ENCODE results near the gene KRT81. TPM values are rescaled to one million over a fixed set of nuclear protein-coding genes. Genes with fewer than 3 reads are reported as not detected.
"Not testable (repeated sequence)": the region's sequence is repeated elsewhere in the genome, so short reads cannot be mapped to it uniquely, and the experiment has no call there.

The KRT81 gene
- total RNA-seq, 1 donor from 2014 or later: not detected

DNA sequence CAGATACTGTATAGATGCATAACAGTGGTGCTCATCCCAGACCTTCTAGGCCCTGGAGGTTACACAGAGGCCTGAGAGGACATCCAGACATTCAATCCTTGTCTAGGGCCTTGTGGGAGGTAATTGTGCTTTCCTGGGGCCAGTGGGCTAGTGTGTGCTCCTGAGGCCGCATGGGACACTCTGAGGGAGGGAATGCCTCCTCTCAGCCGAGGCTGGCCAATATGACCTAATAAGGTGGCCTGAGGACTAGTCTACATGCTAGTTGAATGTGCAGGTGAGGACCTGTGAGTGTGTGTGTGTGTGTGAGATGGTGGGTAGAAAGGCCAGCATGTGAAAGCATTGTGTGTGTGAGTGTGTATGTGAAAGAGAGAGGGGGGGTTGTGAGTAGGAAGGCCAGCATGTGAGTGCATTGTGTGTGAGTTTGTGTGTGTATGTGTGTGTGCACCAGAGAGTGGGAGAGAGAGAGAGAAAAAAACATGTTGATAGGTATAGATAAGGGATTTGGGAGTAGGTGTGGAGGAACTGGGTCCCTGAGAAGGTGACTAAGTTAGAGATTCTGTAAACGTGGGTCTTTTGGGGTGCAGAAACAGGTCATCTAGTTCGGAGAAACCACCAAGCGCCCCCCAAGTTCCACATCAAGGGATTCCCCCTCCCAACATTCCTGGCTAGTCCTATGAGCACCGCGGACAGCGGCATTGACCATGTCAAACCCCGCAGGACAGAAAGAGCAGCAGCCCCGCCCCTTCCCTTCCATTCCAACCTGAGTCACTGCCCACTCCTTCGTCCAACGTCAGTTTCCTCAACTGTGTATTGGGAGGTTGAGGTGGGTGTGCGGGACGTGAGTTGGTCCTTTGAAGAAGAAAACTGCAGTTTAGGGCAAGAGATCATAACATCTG is 9.7 kb upstream of the KRT81 start:
- DNase-seq (ENCODE audit: extremely low read depth, low read depth, low spot score): no peak

DNA sequence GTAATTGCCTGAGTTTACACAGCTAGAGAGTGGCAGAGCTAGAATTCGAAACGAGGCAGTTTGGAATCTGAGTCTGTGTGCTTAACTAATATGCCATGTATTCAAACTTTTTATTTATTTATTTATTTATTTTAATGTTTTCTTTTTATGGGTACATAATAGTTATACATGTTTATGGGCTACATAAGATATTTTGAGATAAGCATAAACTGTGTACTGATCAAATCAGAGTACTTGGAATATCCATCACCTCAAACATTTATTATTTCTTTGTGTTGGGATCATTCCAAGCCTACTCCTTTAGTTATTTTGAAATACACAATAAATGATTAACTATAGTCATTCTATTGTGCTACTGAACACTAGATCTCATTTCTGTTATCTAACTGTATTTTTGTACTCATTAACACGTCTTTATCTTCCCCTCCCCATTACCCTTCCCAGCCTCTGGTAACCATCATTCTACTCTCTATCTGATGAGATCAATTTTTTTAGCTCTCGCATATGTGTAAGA is 7.4 kb upstream of the KRT81 start:
- DNase-seq (ENCODE audit: extremely low read depth, low read depth, low spot score): no peak

DNA sequence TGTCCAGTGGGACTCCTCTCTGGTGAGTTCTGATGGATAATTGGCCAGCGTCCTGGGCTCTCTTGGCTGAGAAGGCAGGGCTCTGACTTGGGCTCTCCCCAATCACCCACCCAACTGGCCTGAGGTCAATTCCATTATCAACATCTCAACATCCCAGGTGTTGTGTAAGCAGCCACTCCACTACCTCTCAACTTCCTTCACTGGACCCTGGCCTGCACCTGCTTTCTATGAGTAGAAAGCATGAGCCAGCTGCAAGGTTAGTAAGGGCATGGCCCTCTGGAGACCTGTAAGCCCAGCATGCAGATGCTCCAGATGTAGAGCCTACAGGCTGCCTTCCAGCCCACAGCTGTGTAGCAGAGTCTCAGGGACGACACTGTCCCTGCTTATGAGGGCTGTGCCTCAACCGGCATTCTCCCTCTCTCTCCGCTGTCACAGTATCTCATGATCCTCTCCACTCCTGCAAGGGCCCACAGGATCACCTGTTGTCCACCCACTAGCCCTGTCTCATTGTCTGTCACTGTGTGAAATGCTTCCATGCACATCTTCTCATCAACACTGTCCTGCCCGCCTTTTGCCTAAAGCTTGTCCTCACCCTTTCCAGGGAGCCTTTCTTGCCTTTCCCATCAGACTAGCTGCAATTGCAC is 5.4 kb upstream of the KRT81 start:
- DNase-seq (ENCODE audit: extremely low read depth, low read depth, low spot score): no peak

DNA sequence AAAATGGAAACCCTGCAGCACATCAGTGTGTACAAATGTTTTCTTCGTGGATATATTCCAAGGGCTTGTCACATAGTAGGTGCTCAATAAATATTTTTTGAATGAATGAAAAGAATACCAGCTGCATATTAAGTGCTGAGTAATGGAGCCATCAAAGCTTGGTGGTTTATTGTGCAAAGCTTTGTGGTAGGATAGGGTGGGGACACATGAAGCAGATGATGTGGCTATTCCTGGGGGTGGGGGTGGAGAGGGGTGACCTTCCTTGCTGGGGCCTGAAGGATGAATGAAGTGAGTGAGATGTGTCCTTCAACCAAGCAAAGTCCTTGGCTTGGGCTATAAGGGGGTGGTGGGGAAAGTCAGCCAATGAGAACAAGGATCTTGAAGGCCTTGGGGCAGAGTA is 4.3 kb upstream of the KRT81 start:
- no peak for DNase-seq (ENCODE audit: extremely low read depth, low read depth, low spot score)

DNA sequence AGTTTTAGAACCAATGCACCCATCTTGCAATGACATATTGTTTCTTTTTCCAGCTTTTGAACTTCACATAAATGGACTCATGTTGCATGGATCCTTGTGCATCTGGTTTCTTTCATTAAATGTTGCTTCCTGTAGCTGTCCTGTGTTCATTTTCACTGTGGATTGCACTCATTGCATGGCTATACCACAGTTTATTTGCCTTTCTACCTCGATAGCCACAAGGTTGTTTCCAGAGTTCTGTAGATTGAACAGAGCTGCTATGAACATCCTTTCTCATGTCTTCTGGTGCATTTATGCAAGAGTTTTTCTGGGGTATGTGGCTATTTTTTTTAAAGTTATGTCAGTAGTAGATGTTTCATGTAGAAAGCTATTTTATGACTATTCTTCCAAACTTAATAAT is 3.5 kb upstream of the KRT81 start:
- DNase-seq (ENCODE audit: extremely low read depth, low read depth, low spot score): no peak

DNA sequence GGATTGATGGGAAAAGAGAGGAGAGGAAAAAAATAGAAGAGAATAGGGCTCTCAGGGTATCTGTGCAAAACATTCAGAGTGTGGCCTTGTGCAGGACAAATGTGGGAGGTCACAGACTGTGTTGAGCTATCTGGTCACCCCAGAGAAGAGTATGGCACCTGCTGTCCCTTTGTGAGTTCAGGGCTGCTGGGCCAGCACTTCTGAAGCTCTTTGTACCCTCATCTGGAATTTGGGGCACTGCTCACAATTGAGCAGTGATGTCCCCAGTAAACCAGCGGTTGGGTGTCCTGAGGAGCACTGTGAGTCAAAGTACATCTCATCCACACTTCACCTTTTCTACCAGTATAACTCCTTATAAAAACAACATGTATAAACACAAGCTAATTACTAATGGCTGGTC is 2.6 kb upstream of the KRT81 start:
- no peak for DNase-seq (ENCODE audit: extremely low read depth, low read depth, low spot score)

DNA sequence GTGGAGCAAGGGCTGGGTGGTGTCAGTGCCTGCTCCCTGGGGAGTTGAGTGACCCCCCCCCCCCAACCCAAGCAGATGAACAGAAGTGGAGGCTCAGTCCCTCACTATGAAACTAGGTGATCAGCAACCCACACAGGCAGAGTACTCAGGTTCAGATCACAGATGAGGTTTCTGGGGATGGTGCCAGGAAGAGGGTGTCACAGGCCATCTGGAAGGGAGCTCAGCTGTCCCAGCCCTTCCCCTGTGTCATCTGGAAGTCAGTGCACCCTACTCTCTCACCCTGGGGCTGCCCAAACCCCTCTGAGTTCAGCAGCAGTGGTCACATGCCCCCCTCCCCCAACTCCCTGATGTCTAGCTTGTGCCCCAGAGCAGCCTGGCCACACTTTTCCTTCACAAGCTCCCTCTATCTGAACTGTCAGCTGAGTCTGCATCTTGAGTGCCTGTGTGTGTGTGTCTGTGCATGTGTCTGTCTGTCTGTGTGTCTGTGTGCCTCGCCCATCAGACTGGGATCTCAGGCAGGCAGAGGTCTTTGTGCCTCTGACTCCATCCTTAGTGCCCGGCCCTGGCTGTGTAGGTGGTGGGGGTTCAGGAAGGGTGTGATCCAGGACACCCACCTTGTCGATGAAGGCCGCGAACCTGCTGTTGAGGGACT is 725 bp downstream of the KRT81 start:
- not testable (repeated sequence) for DNase-seq (ENCODE audit: extremely low read depth, low read depth, low spot score)

DNA sequence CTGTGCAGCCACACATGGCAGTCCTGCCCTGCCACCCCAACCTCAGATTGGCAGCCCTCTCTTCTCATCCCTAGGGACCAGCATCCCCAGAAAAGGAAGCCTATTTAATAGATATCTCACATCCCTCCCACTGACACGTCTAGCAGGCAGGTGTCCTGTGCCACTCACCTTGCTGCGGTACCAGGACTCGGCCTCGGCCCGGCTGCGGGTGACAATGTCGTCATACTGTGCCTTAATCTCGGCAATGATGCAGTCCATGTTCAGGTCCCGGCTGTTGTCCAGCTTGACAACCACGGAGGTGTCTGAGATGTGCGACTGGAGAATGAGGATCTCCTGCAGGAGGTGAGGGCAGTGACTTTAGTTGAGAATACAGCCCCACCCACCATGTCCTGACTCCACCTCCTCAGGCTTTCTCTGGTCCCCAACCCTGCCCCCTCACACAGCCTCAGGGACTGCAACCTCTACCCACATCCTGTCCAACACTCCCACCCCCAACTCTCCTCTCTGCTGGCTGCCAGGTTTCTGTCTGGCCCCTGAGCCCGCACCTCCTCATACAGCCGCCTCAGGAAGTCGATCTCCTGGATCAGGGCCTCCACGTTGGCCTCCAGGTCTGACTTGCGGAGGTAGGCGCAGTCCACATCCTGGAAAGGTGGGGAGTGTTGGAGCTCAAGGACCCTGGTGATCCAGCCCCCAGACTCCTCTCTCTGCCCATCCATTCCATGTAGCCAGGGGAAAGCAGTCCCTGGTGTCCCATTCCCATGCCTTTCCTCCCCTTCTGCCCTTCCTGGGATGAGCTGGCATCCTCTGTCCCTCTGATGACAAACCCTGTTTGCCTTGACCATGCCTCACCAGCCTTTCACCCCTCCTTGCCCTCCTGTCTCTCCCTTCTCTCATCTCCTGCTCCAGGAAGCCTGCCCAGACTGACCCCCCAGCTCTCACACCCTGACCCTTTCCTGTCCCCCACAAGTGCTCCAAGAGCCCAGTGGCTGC is 3.2 kb downstream of the KRT81 start:
- DNase-seq (ENCODE audit: extremely low read depth, low read depth, low spot score): not testable (repeated sequence)

DNA sequence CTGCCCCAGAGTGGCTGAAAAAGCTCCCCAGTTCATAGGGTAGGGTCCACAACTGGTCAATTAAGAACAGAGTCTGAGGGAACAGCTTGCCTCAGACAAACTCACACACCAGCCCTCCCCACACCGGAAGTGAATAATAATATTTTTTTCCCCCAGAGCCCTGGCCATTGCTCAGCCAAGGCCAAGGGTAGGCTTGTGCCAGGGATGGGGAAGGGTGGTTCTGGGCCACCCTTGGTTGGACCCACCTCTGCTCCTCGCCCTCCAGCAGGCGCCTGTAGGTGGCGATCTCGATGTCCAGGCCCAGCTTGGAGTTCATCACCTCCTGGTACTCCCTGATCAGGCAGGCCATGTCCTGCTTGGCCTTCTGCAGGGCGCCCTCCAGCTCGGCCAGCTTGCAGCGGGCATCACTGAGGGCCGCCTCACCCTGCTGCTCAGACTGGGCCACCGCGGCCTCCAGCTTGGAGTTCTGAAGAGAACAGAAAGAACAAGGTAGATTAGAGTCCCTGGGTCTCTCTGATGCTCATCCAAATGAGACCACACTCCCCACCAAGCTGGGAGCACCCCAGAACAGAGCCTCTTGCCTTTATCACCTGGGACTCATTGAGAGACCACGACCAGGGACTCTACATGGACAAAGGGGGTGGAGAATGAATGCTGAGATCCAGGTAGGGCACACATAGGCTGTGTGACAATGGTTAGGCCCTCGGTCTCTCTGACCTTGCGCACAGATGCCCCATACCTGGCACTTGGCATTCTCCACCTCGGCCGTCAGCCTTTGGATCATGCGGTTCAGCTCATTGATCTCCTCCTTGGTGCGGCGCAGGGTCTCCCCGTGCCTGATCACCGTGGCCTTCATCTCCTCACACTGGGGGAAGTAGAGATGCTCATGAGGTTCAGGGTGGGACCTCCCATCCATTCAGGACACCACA is 4.2 kb downstream of the KRT81 start:
- DNase-seq (ENCODE audit: extremely low read depth, low read depth, low spot score): not testable (repeated sequence)

DNA sequence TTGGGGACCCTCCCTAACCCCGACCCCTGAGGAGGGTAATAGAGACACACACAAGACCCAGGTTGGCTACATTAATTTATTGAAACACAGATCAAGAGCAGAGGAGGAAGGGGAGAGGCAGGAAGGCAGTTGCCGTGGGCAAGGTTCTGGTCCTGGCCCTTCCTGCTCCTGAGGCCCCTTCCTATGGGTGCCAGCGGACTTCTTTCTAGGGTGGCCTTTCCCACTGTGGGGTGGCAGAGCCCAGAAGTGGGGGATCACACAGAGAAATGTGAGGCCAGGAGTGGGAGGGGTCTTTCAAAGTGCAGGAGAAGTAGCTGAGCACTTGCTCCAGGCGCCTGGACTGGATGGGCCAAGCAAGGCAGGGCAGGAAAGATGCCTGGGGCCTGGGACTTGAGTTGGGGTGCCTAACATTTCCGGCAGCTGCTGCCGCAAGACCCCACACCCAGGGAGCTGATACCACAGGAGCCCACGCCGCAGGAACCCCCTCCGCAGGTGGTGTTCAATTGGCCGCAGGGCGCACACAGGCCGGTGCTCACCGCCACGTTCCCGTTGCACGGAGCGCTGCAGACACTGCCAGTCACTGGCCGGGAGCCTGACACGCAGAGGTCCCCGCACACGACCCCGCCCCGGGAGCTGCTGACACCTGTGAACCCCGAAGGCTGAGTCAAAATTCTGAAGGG is 5.3 kb downstream of the KRT81 start:
- no peak for DNase-seq (ENCODE audit: extremely low read depth, low read depth, low spot score)

DNA sequence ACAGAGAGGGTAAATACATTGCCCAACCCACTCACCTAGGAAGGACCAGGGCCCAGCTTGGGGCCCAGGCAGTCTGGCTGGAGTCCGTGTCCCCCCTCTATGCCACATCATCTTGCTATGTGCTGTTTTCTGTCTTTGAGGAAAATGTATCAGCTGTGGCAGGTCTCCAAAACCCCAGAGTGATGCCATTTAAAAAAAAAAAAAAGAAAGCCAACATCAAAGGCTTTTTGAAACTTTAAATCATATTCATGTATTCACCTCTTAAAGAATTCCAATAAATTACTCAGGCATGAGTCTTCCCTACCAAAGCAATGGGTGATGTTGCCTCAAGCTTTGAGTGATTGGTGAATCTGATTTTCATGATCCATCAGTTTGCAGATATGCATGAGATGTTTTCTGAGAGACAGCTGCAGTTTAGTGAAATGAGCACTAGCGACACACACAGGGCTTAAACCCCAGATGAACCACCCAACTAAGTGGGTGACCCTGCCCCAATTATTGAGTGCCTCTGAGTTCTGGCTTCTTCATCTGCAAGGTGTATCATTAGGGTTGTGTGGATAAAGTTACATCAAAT is 6.1 kb downstream of the KRT81 start:
- no peak for DNase-seq (ENCODE audit: extremely low read depth, low read depth, low spot score)

DNA sequence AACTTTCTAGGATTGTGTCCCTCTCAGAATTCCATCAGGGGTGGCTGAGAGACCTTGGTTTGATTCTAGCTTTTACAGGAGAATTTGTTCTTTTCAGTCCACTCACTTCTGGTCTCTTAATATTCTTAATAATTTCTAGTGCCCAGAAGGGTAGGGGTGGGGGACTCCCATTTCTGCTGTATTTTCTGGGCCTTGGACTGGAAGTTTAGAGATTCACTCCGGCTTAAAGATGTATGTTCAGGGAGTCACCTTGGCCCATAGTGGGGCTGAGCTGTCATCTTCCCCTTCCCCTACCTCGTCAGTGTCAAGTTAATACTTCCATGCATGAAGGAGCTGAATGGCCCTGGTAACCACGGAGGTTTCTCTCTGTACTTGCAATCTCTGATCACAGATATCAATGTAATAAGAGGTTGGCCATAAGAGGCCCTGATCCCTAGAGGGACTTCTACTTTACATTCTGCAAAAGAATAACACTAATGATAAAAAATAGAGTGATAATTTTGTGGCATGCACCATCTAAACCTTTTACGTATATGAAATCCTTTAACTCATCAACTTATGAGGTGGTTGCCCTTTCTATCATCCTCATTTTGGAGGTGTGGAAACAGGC is 6.7 kb downstream of the KRT81 start:
- no peak for DNase-seq (ENCODE audit: extremely low read depth, low read depth, low spot score)

DNA sequence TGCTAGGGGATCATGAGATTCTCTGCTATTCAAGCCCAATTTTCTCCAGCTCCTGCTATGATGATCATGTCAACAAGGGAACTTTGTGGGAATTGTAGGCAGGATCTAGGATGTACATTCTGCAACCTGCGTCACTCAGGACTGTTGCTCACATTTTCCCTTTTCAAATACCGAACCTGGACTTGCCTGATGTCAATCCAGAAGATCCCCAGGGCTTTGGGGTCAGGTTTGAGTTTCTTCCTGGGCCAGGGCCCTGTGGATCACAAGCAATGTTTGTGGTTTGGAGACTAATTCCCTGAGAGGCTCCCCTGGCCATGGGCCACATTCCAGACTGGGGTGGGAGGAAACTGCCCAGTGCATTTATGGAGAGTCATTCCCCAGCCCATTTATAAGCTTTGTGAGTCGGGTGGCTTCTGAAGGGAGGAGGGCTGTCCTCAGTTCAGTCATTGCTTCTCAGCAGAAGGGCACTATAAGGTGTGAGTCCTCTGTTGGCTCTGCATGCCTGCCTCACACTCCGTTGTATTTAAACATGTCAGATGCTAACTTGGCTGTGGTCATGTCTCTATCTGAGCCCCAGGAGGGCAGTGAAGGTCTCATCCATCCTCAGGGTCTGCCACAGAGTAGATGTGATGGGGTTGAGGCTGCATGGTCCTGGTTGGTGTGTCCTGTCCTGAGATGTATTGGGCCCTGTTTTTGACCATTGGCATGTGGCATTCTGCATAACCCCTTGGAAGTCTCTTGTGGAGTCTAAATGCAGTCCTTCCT is 10.4 kb downstream of the KRT81 start:
- no peak for DNase-seq (ENCODE audit: extremely low read depth, low read depth, low spot score)

DNA sequence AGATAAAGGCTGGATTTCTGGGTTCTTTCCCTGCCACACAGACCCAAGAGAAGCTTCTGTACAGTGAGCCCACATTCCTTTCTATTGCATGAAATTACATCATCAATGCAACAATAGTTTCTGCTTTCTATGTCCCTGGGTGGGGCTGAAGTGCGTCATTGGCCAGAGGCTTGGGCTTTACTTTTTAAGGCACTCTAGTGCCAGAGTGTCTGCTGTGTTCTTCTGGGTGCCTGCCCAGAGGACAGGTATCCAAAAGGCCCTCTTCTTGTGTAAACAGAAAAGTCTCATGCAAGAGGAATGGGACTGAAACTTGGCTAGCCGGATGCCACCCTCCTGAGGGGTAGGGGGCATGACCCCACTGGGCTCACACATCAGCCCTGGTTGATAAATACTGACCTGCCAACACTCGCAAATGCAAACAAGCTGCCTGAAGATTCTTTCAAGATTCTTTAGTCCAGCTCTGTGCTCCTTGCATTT is 11.0 kb downstream of the KRT81 start:
- no peak for DNase-seq (ENCODE audit: extremely low read depth, low read depth, low spot score)

DNA sequence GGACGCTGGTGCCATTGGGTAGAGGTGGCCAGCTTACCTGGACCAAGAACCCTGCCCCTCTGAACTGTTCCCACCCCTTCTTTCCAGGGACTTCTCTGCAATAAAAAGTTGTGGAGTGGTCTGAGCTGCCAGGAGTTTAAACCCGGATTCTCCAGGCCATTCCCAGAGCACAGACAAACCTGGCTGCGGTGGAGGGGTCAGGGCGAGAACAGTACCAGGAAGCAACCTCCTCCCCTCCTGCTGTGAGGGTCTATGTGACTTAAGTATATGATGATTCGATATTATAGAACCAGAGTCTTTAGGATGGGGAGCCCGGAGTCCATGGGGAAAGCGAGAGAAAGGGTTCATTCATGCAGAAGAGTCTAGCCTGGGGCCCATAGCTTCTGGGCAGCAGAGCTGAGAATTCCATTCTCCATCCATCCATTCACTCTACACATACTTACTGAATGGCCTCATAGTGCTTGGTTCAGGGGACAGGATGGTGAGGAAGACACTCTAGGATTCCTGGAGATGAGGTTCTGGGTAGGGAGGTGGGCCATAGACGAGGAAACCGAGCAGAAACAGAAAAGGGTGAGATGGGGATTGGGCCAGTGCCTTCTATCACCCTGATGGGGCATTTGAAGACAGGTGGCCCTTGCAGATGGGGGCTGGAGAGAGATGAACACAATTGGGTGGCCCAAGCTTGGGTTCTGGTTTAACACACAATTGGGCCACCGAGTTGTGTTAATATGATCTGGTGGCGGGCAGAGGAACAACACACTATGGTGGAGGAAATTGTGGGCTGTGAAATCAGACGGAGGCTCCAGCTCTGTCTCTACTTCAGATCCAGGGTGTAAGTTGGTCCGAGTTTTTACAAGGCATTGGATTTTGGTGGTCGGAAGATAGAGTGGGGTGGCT is 11.7 kb downstream of the KRT81 start:
- no peak for DNase-seq (ENCODE audit: extremely low read depth, low read depth, low spot score)
